GM12801 (cell line): ENCODE data around the gene KLHL29.

Experiments used
- CTCF ChIP-seq: IDR thresholded peaks from one replicate; pipeline ENCODE4 v1.5.1; 2011; ENCODE audit warnings: control low read depth; ENCODE audit not compliant: insufficient read length; ENCODE audit errors: extremely low read depth

Gene KLHL29

GRCh38 chr2:23484767-23485166, 99.8 kb downstream of the KLHL29 start:
- TF ChIP-seq CTCF: no peak

GRCh38 chr2:23485261-23485660, 100.3 kb downstream of the KLHL29 start:
- no peak for TF ChIP-seq CTCF

- TF ChIP-seq CTCF: no peak
Observed at GRCh38 chr2:23485841-23486683, 101.1 kb downstream of the KLHL29 start.

- no peak for TF ChIP-seq CTCF
Observed at GRCh38 chr2:23486684-23487075, 101.7 kb downstream of the KLHL29 start.

GRCh38 chr2:23487735-23488492, 102.9 kb downstream of the KLHL29 start:
- no peak for TF ChIP-seq CTCF

- TF ChIP-seq CTCF: no peak
Observed at GRCh38 chr2:23488584-23488983, 103.6 kb downstream of the KLHL29 start.

- TF ChIP-seq CTCF: no peak
Observed at GRCh38 chr2:23489471-23490322, 104.7 kb downstream of the KLHL29 start.
